Mesothelial cell of epicardium (in vitro differentiated cells): ENCODE data around the gene IQCK. TPM values are rescaled to one million over a fixed set of nuclear protein-coding genes. Genes with fewer than 3 reads are reported as not detected.

Experiments
- DNase-seq, 2 experiments: peaks; one replicate each; pipeline ENCODE4 v3.0.0; 2021; ENCODE audit warnings: low spot score in 2 of 2; ENCODE audit not compliant: unreplicated experiment in 2 of 2
- H3K27ac Mint-ChIP-seq: 2 replicates; pipeline ENCODE4 v1.8.0; 2021; ENCODE audit warnings: mixed read lengths
- H3K27me3 Mint-ChIP-seq: 2 replicates; pipeline ENCODE4 v1.8.0; 2021; ENCODE audit warnings: low read depth, mixed read lengths
- H3K36me3 Mint-ChIP-seq: 2 replicates; pipeline ENCODE4 v1.8.0; 2021; ENCODE audit warnings: mixed read lengths
- H3K4me1 Mint-ChIP-seq: 2 replicates; pipeline ENCODE4 v1.8.0; 2021; ENCODE audit warnings: mixed read lengths
- H3K4me3 Mint-ChIP-seq: 2 replicates; pipeline ENCODE4 v1.8.0; 2021; ENCODE audit warnings: mild to moderate bottlenecking, moderate library complexity, mixed read lengths
- H3K9me3 Mint-ChIP-seq: 2 replicates; pipeline ENCODE4 v1.8.0; 2021; ENCODE audit warnings: mixed read lengths
- total RNA-seq: library from RNA; stranded (reverse); gene quantifications from 3 replicates; pipeline ENCODE4 v1.2.1, GENCODE V29; 2021
- TF ChIP-seq, protein P1 (sequence below): fragments of 200-600 bp; sonication (generic); IDR thresholded peaks from one replicate; pipeline ENCODE4 v1.5.0; 2021; ENCODE audit warnings: antibody characterized with exemption; ENCODE audit not compliant: unreplicated experiment

IQCK gene
- total RNA-seq, 1 donor from 2014 or later: 16.0 TPM

DNA sequence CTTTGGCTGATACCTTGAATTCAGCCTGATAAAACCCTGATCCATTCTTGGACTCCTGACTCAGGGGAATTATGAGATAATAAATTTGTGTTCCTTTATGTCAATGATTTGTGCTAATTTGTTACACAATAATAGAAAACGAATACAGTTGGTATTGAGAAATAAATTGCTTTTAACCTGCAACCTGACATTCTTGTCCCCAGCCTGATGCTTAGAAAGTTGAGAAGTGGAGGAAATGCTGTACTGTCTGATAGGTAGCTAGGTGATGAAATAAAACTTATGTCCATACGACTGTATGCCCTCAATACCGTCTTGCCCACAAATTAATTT lies 10.5 kb downstream of the IQCK start:
- Mint-ChIP-seq H3K36me3 (peaks cover 9% of the 10 kb centered on the region), H3K27ac (no peak overlapping the region), H3K4me3 (no peak overlapping the region), H3K27me3 (no peaks in the 10 kb centered on the region), H3K9me3 (peaks cover 4% of the 10 kb centered on the region), H3K4me1 (no peaks in the 10 kb centered on the region)
- TF ChIP-seq, protein P1, sequence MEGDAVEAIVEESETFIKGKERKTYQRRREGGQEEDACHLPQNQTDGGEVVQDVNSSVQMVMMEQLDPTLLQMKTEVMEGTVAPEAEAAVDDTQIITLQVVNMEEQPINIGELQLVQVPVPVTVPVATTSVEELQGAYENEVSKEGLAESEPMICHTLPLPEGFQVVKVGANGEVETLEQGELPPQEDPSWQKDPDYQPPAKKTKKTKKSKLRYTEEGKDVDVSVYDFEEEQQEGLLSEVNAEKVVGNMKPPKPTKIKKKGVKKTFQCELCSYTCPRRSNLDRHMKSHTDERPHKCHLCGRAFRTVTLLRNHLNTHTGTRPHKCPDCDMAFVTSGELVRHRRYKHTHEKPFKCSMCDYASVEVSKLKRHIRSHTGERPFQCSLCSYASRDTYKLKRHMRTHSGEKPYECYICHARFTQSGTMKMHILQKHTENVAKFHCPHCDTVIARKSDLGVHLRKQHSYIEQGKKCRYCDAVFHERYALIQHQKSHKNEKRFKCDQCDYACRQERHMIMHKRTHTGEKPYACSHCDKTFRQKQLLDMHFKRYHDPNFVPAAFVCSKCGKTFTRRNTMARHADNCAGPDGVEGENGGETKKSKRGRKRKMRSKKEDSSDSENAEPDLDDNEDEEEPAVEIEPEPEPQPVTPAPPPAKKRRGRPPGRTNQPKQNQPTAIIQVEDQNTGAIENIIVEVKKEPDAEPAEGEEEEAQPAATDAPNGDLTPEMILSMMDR: no peak
- no peak for DNase-seq

DNA sequence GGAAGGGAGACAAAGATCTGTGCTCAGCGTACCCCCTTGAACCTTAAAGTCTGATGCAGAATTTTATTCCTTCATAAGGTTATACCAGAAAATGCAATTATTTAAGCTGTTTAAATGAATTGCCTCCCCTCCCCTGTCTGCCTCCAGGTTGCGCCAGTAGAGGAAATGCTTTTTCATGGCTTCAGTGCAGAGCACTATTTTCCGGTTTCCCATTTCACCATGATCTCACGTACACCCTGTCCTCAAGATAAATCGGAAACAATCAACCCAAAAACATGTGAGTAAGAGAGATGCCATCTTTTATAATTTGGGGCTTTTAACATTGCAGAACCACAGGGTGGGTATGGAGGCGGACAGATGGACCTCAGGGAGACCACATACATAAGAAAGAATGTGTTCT lies 15.5 kb downstream of the IQCK start:
- Mint-ChIP-seq H3K36me3 (peaks cover 24% of the 10 kb centered on the region), H3K27me3 (no peaks in the 10 kb centered on the region), H3K9me3 (peaks cover 4% of the 10 kb centered on the region), H3K4me1 (no peaks in the 10 kb centered on the region), H3K27ac (no peak overlapping the region), H3K4me3 (no peak overlapping the region)
- DNase-seq: no peak
- TF ChIP-seq, protein P1: no peak

DNA sequence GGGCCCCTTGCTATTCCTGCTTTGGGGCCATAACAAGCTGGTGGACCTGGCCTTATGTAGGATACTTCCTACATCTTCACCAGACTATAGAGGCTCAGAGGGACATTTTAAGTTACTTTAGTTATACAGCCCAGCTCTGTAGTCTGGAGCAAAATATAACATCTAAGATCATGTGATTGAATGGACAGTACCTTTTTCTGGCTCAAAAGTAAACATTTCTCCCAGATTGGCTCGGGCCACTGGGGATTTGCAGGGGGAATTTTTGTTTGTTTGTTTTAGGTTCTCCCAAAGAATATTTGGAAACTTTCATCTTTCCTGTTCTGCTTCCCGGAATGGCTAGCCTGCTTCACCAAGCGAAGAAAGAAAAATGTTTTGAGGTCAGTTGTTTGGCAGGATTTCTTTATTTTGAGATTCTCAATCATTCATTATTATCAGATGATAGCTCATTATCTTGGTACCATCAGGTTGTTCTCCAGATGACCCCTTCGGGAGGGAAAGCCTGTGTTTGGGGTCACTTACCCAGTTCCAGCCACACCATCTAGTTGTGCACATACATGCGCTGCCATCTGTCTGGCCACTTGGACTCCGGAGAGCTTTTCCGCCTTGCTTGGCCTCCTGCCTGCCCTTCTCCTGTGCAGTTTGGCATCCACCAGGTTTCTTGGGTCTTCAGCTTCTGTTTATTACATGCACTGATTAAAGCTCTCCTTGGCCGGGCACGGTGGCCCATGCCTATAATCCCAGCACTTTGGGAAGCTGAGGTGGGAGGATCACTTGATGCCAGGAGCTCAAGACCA lies 17.2 kb downstream of the IQCK start:
- H3K9me3 Mint-ChIP-seq: peaks cover 4% of the 10 kb centered on the region
- no peaks in the 10 kb centered on the region for H3K27me3 Mint-ChIP-seq
- no peak for DNase-seq
- H3K27ac Mint-ChIP-seq: no peak overlapping the region
- TF ChIP-seq, protein P1: no peak
- no peak overlapping the region for H3K4me3 Mint-ChIP-seq
- H3K4me1 Mint-ChIP-seq: no peaks in the 10 kb centered on the region
- peaks cover 30% of the 10 kb centered on the region for H3K36me3 Mint-ChIP-seq

DNA sequence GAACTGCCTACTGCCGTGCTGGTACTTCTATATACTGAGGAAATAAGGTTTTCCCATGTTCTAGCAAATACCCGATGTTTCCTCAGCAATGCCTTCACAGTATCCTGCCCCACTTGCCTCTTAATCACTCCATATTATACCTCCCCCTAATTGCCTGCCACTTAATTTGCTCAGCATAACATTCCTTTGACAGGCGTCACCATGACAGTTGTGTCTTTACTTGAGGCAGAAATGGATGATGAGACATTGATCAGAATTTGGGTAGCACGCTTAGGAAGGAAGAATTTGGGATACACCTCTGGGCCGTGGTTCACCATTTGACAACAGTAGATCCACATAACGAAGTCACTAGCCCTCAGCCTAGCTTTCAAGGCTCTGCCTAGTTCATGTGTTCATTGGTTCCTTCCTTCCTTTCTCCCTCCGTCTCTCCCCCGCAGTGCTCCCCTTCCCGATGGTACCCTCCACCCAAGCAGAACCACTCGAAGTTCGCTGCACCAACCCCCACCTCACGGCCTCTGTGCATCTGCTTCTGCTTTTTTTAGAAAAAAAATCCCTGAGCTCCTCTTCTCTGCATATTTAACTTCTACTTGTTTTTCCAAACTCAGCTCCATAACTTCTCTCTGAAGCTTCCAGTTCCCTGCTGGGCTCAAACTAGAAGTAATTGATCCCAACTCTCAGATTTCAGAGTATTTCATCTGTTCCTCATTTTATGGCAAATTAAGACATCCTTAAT lies 19.4 kb downstream of the IQCK start:
- no peaks in the 10 kb centered on the region for H3K9me3 Mint-ChIP-seq
- no peak for DNase-seq
- H3K36me3 Mint-ChIP-seq: peaks cover 24% of the 10 kb centered on the region
- no peak overlapping the region for H3K27ac Mint-ChIP-seq
- H3K4me3 Mint-ChIP-seq: no peak overlapping the region
- no peaks in the 10 kb centered on the region for H3K4me1 Mint-ChIP-seq
- no peaks in the 10 kb centered on the region for H3K27me3 Mint-ChIP-seq
- TF ChIP-seq, protein P1: no peak

DNA sequence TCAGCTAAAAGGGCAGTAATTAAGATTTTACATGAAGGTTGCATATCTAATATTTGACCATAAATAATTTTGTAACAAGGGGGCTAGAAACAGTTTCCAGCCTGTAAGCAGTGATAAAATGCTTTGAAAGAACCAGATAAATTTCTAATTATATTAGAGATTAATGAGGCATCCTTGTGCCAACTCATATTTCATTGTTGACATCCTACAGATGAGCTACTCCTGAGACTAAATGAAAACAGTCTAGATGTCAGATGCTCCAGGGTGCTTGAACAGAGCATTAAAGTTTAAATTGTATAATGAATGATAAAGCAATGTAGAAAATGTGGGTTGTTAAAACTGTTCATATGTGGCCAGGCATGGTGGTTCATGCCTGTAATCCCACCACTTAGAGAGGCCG lies 23.3 kb downstream of the IQCK start:
- peaks cover 12% of the 10 kb centered on the region for H3K36me3 Mint-ChIP-seq
- DNase-seq: no peak
- no peaks in the 10 kb centered on the region for H3K9me3 Mint-ChIP-seq
- H3K27me3 Mint-ChIP-seq: no peaks in the 10 kb centered on the region
- TF ChIP-seq, protein P1: no peak
- H3K27ac Mint-ChIP-seq: no peak overlapping the region
- peaks cover 8% of the 10 kb centered on the region for H3K4me1 Mint-ChIP-seq
- no peak overlapping the region for H3K4me3 Mint-ChIP-seq
